HCT116 (cell line): ENCODE results near the gene PDE4DIP.
"Not testable (repeated sequence)": the region's sequence is repeated elsewhere in the genome, so short reads cannot be mapped to it uniquely, and the experiment has no call there.

ENCODE experiments used
- CTCF ChIP-seq, 3 experiments: fragments of 200-600 bp in 1 of 3; sonication (generic) in 1 of 3; IDR thresholded peaks in 2 of 3; conservative IDR thresholded peaks in 1 of 3; 2 replicates each; pipeline ENCODE4 v1.5.1; 2012 to 2017; ENCODE audit warnings: low read depth in 2 of 3, low read length in 2 of 3, antibody characterized with exemption in 1 of 3, borderline replicate concordance in 1 of 3, control low read depth in 1 of 3, mild to moderate bottlenecking in 1 of 3, mixed read lengths in 1 of 3, mixed run types in 1 of 3, moderate library complexity in 1 of 3; ENCODE audit not compliant: insufficient read depth in 1 of 3
- EZH2 ChIP-seq: fragments of 200-600 bp; sonication (generic); IDR thresholded peaks from 2 replicates; pipeline ENCODE4 v1.6.1; 2017; ENCODE audit warnings: antibody characterized with exemption, mixed run types
- EZH2phosphoT487 ChIP-seq: fragments of 200-600 bp; IDR thresholded peaks from 2 replicates; pipeline ENCODE4 v1.6.1; 2018; ENCODE audit warnings: antibody characterized with exemption, borderline replicate concordance
- JUND ChIP-seq: IDR thresholded peaks from 2 replicates; pipeline ENCODE4 v1.6.1; 2012
- POLR2A ChIP-seq: IDR thresholded peaks from 2 replicates; pipeline ENCODE4 v1.7.0; 2011; ENCODE audit warnings: borderline replicate concordance; ENCODE audit not compliant: insufficient read depth, insufficient read length; ENCODE audit errors: extremely low read depth
- POLR2AphosphoS5 ChIP-seq: IDR thresholded peaks from 2 replicates; pipeline ENCODE4 v1.6.1; 2011; ENCODE audit warnings: mild to moderate bottlenecking, low read depth, low read length, moderate library complexity
- RAD21 ChIP-seq: IDR thresholded peaks from 2 replicates; pipeline ENCODE4 v1.6.1; 2012; ENCODE audit warnings: low read depth, mild to moderate bottlenecking
- YY1 ChIP-seq: IDR thresholded peaks from 2 replicates; pipeline ENCODE4 v1.6.1; 2011; ENCODE audit warnings: low read length, low read depth, moderate library complexity, mild to moderate bottlenecking; ENCODE audit not compliant: insufficient replicate concordance; ENCODE audit errors: extremely low read depth

- TF ChIP-seq YY1; POLR2AphosphoS5; CTCF (IDR thresholded peaks at IDR 0.05 in 2 of 3, conservative IDR thresholded peaks at IDR 0.05 in 1 of 3; ENCODE audit: borderline replicate concordance in 1 of 3, insufficient read depth in 1 of 3, low read depth in 2 of 3, low read length in 2 of 3); RAD21; EZH2phosphoT487; EZH2; POLR2A; JUND: not testable (repeated sequence)
These were observed 45.9 kb downstream of the PDE4DIP start for GRCh38 chr1:148890075-148890568.
